H1 (cell line): ENCODE measurements around the gene SVIL. TPM values are rescaled to one million over a fixed set of nuclear protein-coding genes. Genes with fewer than 3 reads are reported as not detected.

Experiments used
- CTCF ChIA-PET: fragments of 300-600 bp; sonication (Branson Sonifier 250); formaldehyde crosslinking; loops from one replicate; lab custom pipeline; 2021; ENCODE audit not compliant: partially characterized antibody; lab: Charles Lee
- POLR2A ChIA-PET: fragments of 300-600 bp; sonication (Branson Sonifier 250); formaldehyde crosslinking; loops from one replicate; lab custom pipeline; 2021; ENCODE audit warnings: inconsistent platforms; ENCODE audit not compliant: partially characterized antibody; lab: Charles Lee
- DNase-seq, 2 experiments: peaks; one replicate each; pipeline versions ENCODE4 v3.0.0 to v3.0.0-alpha.2; 2010 to 2022; ENCODE audit warnings: low spot score in 2 of 2, low read depth in 1 of 2, mixed read lengths in 1 of 2
- FAIRE-seq: peaks from 2 replicates; lab custom pipeline; 2011; peaks lifted over from hg19 to GRCh38; lab: Jason Lieb, UNC
- H2AFZ ChIP-seq: 2 replicates; pipeline ENCODE4 v1.8.1; 2012; ENCODE audit warnings: low read length, inconsistent platforms
- H2AK5ac ChIP-seq: 2 replicates; pipeline ENCODE4 v1.6.1; 2013; ENCODE audit warnings: low read depth, low read length
- H2BK120ac ChIP-seq: replicated peaks from 2 replicates; pipeline ENCODE3; 2013; ENCODE audit warnings: low read depth, low read length, inconsistent platforms
- H2BK12ac ChIP-seq: 2 replicates; pipeline ENCODE4 v1.6.1; 2013; ENCODE audit warnings: low read depth, low read length
- H2BK15ac ChIP-seq: 2 replicates; pipeline ENCODE4 v1.6.1; 2013; ENCODE audit warnings: low read length
- H2BK20ac ChIP-seq: 2 replicates; pipeline ENCODE4 v1.6.1; 2013; ENCODE audit warnings: low read length
- H2BK5ac ChIP-seq: 2 replicates; pipeline ENCODE4 v1.6.1; 2013; ENCODE audit warnings: low read depth, low read length
- H3K14ac ChIP-seq: 2 replicates; pipeline ENCODE4 v1.6.1; 2013; ENCODE audit warnings: inconsistent platforms; ENCODE audit not compliant: insufficient read length
- H3K18ac ChIP-seq: 2 replicates; pipeline ENCODE4 v1.6.1; 2013; ENCODE audit warnings: low read length; ENCODE audit errors: extremely low read depth
- H3K23ac ChIP-seq: 2 replicates; pipeline ENCODE4 v1.6.1; 2013; ENCODE audit warnings: inconsistent platforms; ENCODE audit not compliant: insufficient read length
- H3K23me2 ChIP-seq: 2 replicates; pipeline ENCODE4 v1.6.1; 2013; ENCODE audit warnings: low read depth, low read length
- H3K27ac ChIP-seq: 2 replicates; pipeline ENCODE4 v1.6.1; 2011; ENCODE audit warnings: low read depth, low read length, inconsistent platforms
- H3K27me3 ChIP-seq, 4 experiments: replicated peaks in 1 of 4; 1 replicate in 1 of 4; 2 replicates in 3 of 4; pipeline versions ENCODE4 v1.6.1 to v1.8.1; 2011 to 2013; ENCODE audit warnings: low read length in 3 of 4, mild to moderate bottlenecking in 3 of 4, inconsistent platforms in 2 of 4, mixed read lengths in 2 of 4, moderate library complexity in 1 of 4; ENCODE audit not compliant: control insufficient read depth in 3 of 4, insufficient read depth in 3 of 4; ENCODE audit errors: extremely low read depth in 1 of 4
- H3K36me3 ChIP-seq, 4 experiments: 2 replicates each; pipeline versions ENCODE4 v1.6.1 to v1.8.1; 2011 to 2013; ENCODE audit warnings: mild to moderate bottlenecking in 4 of 4, low read length in 3 of 4, moderate library complexity in 2 of 4, control low read depth in 1 of 4, inconsistent platforms in 1 of 4; ENCODE audit not compliant: insufficient read depth in 4 of 4, control insufficient read depth in 2 of 4
- H3K4ac ChIP-seq: replicated peaks from 2 replicates; pipeline ENCODE3; 2013; ENCODE audit warnings: low read length, low read depth, mixed read lengths, inconsistent platforms; ENCODE audit not compliant: insufficient read length
- H3K4me1 ChIP-seq, 4 experiments: replicated peaks in 1 of 4; 1 replicate in 1 of 4; 2 replicates in 3 of 4; pipeline versions ENCODE4 v1.6.1 to v1.8.1; 2011 to 2013; ENCODE audit warnings: low read length in 3 of 4, inconsistent platforms in 2 of 4, mixed read lengths in 1 of 4; ENCODE audit not compliant: insufficient read depth in 4 of 4, control insufficient read depth in 3 of 4
- H3K4me2 ChIP-seq, 2 experiments: 2 replicates each; pipeline versions ENCODE4 v1.6.1 to v1.8.1; 2011 to 2013; ENCODE audit warnings: low read depth in 2 of 2, low read length in 2 of 2, control low read depth in 1 of 2, inconsistent platforms in 1 of 2, mild to moderate bottlenecking in 1 of 2; ENCODE audit not compliant: insufficient read depth in 1 of 2
- H3K4me3 ChIP-seq, 4 experiments: fragments of 200-600, 300-600 bp in 1 of 4; sonication (generic), shearing (Covaris generic), sonication (Bioruptor Twin) in 1 of 4; 2 replicates each; pipeline versions ENCODE4 v1.5.1 to v1.8.1; 2011 to 2016; ENCODE audit warnings: low read length in 4 of 4, low read depth in 3 of 4, control low read depth in 2 of 4, inconsistent platforms in 2 of 4, mild to moderate bottlenecking in 2 of 4, mixed read lengths in 1 of 4, moderate library complexity in 1 of 4; ENCODE audit not compliant: insufficient read depth in 2 of 4; ENCODE audit errors: extremely low read depth in 1 of 4
- H3K56ac ChIP-seq: replicated peaks from 2 replicates; pipeline ENCODE3; 2013; ENCODE audit warnings: low read depth, mild to moderate bottlenecking, mixed read lengths, low read length, inconsistent platforms; ENCODE audit not compliant: insufficient read length
- H3K79me1 ChIP-seq: 2 replicates; pipeline ENCODE4 v1.6.1; 2013; ENCODE audit warnings: low read depth, low read length, control low read depth
- H3K79me2 ChIP-seq, 2 experiments: 2 replicates each; pipeline versions ENCODE4 v1.6.1 to v1.8.1; 2012 to 2013; ENCODE audit warnings: low read length in 2 of 2, mild to moderate bottlenecking in 2 of 2, inconsistent platforms in 1 of 2; ENCODE audit not compliant: insufficient read depth in 2 of 2, control insufficient read depth in 1 of 2
- H3K9ac ChIP-seq, 4 experiments: replicated peaks in 1 of 4; 1 replicate in 1 of 4; 2 replicates in 3 of 4; pipeline versions ENCODE4 v1.6.1 to v1.8.1; 2011 to 2013; ENCODE audit warnings: low read depth in 3 of 4, low read length in 3 of 4, control low read depth in 2 of 4, mild to moderate bottlenecking in 2 of 4, moderate library complexity in 2 of 4, inconsistent platforms in 1 of 4; ENCODE audit errors: extremely low read depth in 1 of 4
- H3K9me3 ChIP-seq, 2 experiments: 2 replicates each; pipeline versions ENCODE4 v1.6.1 to v1.8.1; 2012 to 2013; ENCODE audit warnings: mild to moderate bottlenecking in 2 of 2, moderate library complexity in 2 of 2, control low read depth in 1 of 2, inconsistent platforms in 1 of 2, low read depth in 1 of 2, low read length in 1 of 2, mixed read lengths in 1 of 2; ENCODE audit not compliant: insufficient read depth in 2 of 2
- H4K20me1 ChIP-seq, 2 experiments: replicated peaks in 1 of 2; 2 replicates each; pipeline versions ENCODE3 to v1.8.1; 2011 to 2013; ENCODE audit warnings: inconsistent platforms in 2 of 2, low read length in 2 of 2, mild to moderate bottlenecking in 1 of 2; ENCODE audit not compliant: insufficient read depth in 2 of 2, control insufficient read depth in 1 of 2
- H4K5ac ChIP-seq: 2 replicates; pipeline ENCODE4 v1.6.1; 2013; ENCODE audit warnings: low read length, low read depth, mixed read lengths, inconsistent platforms; ENCODE audit not compliant: insufficient read length
- H4K8ac ChIP-seq: 2 replicates; pipeline ENCODE4 v1.8.0; 2013; ENCODE audit warnings: mild to moderate bottlenecking, moderate library complexity, low read length, inconsistent platforms; ENCODE audit not compliant: insufficient read depth; ENCODE audit errors: extremely low read depth
- H4K91ac ChIP-seq: replicated peaks from 2 replicates; pipeline ENCODE3; 2013; ENCODE audit warnings: low read length, mixed read lengths, inconsistent platforms; ENCODE audit not compliant: insufficient read length
- CHD2 ChIP-seq: IDR thresholded peaks from 2 replicates; pipeline ENCODE4 v1.6.1; 2012; ENCODE audit warnings: low read length, improper control_type of control experiment
- JUN ChIP-seq: IDR thresholded peaks from 2 replicates; pipeline ENCODE4 v1.6.1; 2011; ENCODE audit warnings: low read depth, mild to moderate bottlenecking, improper control_type of control experiment, low read length
- KDM4A ChIP-seq: IDR thresholded peaks from one replicate; pipeline ENCODE4 v1.7.1; 2012; ENCODE audit warnings: low read depth, mild to moderate bottlenecking, moderate library complexity, low read length, inconsistent platforms; ENCODE audit not compliant: severe bottlenecking
- SIX5 ChIP-seq: IDR thresholded peaks from 2 replicates; pipeline ENCODE4 v1.6.1; 2011; ENCODE audit warnings: mild to moderate bottlenecking, low read depth, low read length
- YY1 ChIP-seq: IDR thresholded peaks from 2 replicates; pipeline ENCODE4 v1.6.1; 2011; ENCODE audit warnings: low read depth, mild to moderate bottlenecking, low read length
- WGBS, 2 experiments: shearing (Covaris generic) in 1 of 2; methylation state at CpG; one replicate each; pipeline versions ENCODE4 v1.1.6 to v1.1.7; 2013 to 2015; ENCODE audit warnings: low lambda C conversion rate in 2 of 2, mixed read lengths in 2 of 2, inconsistent platforms in 1 of 2, low coverage in 1 of 2, missing lambda C conversion rate in 1 of 2; ENCODE audit not compliant: insufficient replicate concordance in 2 of 2, insufficient coverage in 1 of 2, insufficient read length in 1 of 2; ENCODE audit errors: extremely low coverage in 1 of 2, missing lambda C conversion rate in 1 of 2; 5-methylcytosine and 5-hydroxymethylcytosine counted together
- polyA plus RNA-seq, 7 experiments: library from polyadenylated mRNA; depleted of rRNA in 3 of 7; stranded (reverse) in 5 of 7; unstranded in 2 of 7; fragments of >200 nt in 5 of 7; fragments of 200-250 nt in 2 of 7; gene quantifications; 1 replicate in 5 of 7; 2 replicates in 1 of 7; 4 replicates in 1 of 7; pipeline versions ENCODE4 v1.2.1 to v1.2.3, GENCODE V29; 2011 to 2013; ENCODE audit warnings: missing spikeins in 2 of 7, mixed read lengths in 2 of 7
- total RNA-seq: library from RNA; stranded (reverse); fragmentation: NEBNext Ultra II Directional; extraction: Animal tissue kit (Norgen Biotek cat#: 25700); gene quantifications from 2 replicates; pipeline ENCODE4 v1.2.1, GENCODE V29; 2021

The SVIL gene
- total and polyA plus RNA-seq, 2 of the 8 experiments (the other 6 are each of a cell fraction or from before 2014, with no cell fraction given), result 4.7 to 15.4 TPM

DNA sequence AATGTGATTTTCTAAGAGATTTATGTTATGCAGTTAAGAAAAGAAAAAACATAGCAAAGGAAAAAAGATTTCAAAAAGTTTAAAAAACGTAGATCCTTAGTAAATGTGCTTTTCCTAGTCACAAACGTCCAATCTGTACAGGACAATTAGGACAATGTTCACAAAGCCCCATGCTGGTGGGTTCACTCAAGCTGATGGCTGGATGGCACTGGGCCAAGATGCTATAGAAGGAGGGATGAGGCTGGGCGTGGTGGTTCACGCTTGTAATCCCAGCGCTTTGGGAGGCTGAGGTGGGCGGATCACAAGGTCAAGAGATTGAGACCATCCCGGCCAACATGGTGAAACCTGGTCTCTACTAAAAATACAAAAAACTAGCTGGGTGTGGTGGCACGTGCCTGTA, 22.1 kb downstream of the SVIL start:
- Histone ChIP-seq H3K4ac (no peak overlapping the region), H2BK120ac (no peak overlapping the region), H3K9me3 (no peaks in the 10 kb centered on the region), H3K79me2 (no peaks in the 10 kb centered on the region; a peak in 1 of 4 replicates), H2BK20ac (no peak overlapping the region), H4K8ac (no peak overlapping the region), H2BK15ac (0 out of 2 replicates have a peak overlapping the region, but pooled peaks have one; percentile 46), H2BK12ac (no peak overlapping the region), H3K4me3 (no peak overlapping the region), H3K56ac (no peak overlapping the region), H4K91ac (no peak overlapping the region), H3K18ac (no peak overlapping the region), H3K23me2 (no peaks in the 10 kb centered on the region), H2AK5ac (no peak overlapping the region), H3K4me2 (no peak overlapping the region), H3K14ac (no peak overlapping the region), H3K23ac (no peak overlapping the region), H3K4me1 (no peaks in the 10 kb centered on the region; a peak in 1 of 7 replicates), H3K27ac (no peak overlapping the region), H3K36me3 (no peaks in the 10 kb centered on the region), H3K27me3 (no peaks in the 10 kb centered on the region), H2AFZ (no peak overlapping the region), H4K20me1 (peaks cover 0 to 2% of the 10 kb centered on the region in 2 experiments), H3K79me1 (no peaks in the 10 kb centered on the region; the same call in 1 of the 2 replicates), H2BK5ac (no peak overlapping the region), H4K5ac (no peak overlapping the region), H3K9ac (no peak overlapping the region)
- POLR2A ChIA-PET, result no interaction called here
- no peak for FAIRE-seq
- 88% methylated on average over 8 of the region's 8 CpGs; no CpG with 5 or more reads in 1 of the 2 experiments for WGBS, 2 experiments
- CTCF ChIA-PET, result interaction anchor here (0.6 to 0.9 kb wide), 2 partner anchors 77 to 82 kb away, joined by 3 to 4 read pairs; no protein-coding TSS in a partner anchor
- no peak for DNase-seq
- no peak for TF ChIP-seq JUN
- TF ChIP-seq CHD2, result no peak
- TF ChIP-seq KDM4A, result no peak
- no peak for TF ChIP-seq YY1
- no peak for TF ChIP-seq SIX5
